HG03457 (cell line): ENCODE results near the gene NAB1.
"Not testable (repeated sequence)": the region's sequence is repeated elsewhere in the genome, so short reads cannot be mapped to it uniquely, and the experiment has no call there.

Source experiments
- ATAC-seq: cut with Tn5 transposase; IDR thresholded peaks from one replicate; pipeline ENCODE4 v1.9.1; 2021; ENCODE audit warnings: moderate number of reproducible peaks; ENCODE audit not compliant: unreplicated experiment

NAB1 gene

DNA sequence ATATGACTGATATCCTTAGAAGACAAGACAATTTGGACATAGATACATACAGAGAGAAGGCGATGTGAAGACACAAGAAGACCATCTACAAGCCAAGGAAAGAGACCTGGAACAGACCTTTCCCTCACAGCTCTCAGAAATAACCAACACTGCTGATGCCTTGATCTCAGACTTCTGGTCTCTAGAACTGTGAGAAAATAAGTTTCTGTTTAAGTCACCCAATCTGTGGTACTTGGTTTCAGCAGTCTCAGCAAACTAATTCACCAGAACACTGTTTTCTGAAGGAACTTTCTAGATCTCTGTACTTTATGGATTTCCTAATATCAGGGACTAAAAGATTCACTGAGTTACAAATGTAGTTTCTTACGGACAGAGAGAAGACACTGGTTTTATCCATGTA is 58.8 kb downstream of the NAB1 start:
- ATAC-seq, result no peak

DNA sequence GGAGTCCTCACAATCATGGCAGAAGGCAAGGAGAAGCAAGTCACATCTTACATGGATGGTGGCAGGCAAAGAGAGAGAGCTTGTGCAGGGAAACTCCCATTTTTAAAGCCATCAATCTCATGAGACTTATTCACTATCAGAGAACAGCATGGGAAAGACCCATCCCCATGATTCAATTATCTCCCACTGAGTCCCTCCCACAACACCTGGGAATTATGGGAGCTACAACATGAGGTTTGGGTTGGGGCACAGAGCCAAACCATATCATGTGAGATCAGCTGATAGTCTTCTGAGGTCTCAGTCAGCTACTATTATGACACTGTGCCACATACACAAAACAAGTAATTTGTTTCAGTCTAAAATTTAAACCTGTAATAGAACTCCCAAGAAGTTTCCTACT is 59.8 kb downstream of the NAB1 start:
- ATAC-seq, result not testable (repeated sequence)

DNA sequence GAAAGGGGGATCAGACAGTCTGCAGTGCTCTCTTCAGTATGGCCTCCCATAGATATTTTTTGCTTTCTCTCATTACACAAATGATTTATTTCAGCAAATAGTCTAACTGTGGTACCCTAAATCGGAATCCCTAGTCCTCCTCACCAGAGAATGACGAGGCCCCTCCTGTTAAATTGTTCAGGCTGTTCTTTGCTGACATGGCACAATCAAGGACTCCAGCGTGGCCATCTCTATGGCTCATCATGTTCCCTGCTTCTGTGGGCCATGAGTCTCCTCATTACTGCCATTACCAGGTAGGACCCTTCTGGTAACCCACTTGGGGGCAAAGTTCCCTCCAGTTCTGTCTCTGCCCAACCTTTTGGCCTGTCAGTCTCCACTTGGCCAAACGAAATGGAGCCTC is 62.2 kb downstream of the NAB1 start:
- no peak for ATAC-seq

DNA sequence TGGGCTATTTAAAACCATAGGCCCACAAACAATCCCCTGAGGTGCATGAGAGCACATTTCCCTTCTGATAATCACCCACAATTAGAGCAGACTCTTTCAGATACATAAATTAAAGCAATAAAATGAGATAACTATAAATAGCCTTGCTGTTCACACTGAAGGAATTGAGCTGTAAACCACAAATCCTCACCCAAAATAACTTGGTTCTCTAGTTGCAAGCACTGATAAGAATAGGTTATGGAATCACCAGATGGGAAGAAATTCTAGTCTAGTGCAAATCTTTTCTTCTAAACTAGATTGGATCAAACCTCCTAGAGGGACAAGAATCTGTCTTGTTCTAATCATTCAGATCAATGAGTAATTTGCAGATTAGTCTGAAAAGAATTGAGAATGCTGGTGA is 64.6 kb downstream of the NAB1 start:
- no peak for ATAC-seq

DNA sequence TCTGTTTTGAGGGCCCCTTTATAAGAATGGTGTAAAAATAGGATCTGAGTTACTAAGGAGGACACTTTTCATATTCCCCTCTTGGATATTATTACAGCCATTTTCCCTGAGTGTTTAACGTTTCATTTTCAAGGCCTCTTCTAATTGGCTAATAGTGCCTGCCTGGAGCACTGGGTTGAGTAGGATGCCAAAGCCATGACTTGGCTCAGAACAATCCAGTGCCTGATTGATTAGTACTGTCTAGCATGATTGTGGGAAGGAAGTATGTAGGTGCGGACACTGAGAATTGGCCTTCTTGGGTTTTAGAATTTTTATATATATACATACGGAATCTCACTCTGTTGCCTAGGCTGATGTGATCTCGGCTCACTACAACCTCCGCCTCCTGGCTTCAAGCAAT is 66.1 kb downstream of the NAB1 start:
- no peak for ATAC-seq

DNA sequence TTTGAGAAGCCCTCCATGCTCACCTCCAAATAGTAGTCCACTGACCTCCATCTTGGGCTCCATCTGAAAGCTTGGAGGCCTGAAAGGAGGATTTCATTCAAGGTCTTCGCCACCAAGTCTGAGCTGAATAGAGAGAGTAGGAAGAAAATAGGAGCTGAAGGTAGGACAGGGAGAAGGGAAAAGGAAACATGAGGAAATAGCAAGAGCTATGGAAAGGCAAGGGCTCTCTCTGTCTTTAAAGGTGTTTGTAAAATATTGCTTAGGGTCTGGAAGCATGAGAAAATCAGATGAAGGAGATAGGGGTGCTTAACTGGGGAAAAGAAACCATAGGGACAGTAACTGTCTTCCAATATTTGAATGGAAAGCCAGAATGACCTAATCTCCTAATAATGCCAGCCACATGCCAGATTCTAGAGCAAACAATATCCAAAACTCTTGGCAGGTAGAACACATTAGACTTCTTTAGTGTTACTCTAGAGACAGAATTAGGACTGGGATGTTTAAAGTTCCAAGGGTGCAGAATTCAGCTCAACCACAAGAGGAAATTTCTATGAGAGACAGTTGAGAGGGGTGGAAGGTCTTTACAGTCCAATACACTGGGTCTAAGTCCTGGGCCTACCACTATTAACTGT is 67.4 kb downstream of the NAB1 start:
- ATAC-seq, result no peak

DNA sequence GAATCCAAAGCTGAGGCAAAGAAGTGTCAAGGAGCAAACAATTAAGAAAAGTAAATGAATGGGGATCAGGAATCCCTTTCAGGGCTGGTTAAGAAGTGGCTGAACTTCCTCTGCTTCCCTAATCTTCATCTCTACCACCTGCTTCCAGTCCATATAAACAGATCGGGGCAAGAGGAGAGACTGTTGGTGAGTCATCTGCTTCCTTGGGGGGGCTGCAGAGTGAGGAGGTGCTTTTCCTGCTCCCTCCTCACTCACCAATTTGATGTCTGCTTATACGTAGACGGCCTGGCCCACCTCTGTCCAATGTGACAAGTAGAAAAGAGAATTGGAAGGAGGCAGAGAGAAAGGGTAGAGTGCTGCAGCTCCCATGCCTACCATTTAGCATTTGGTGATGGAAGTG is 68.4 kb downstream of the NAB1 start:
- ATAC-seq, result no peak

DNA sequence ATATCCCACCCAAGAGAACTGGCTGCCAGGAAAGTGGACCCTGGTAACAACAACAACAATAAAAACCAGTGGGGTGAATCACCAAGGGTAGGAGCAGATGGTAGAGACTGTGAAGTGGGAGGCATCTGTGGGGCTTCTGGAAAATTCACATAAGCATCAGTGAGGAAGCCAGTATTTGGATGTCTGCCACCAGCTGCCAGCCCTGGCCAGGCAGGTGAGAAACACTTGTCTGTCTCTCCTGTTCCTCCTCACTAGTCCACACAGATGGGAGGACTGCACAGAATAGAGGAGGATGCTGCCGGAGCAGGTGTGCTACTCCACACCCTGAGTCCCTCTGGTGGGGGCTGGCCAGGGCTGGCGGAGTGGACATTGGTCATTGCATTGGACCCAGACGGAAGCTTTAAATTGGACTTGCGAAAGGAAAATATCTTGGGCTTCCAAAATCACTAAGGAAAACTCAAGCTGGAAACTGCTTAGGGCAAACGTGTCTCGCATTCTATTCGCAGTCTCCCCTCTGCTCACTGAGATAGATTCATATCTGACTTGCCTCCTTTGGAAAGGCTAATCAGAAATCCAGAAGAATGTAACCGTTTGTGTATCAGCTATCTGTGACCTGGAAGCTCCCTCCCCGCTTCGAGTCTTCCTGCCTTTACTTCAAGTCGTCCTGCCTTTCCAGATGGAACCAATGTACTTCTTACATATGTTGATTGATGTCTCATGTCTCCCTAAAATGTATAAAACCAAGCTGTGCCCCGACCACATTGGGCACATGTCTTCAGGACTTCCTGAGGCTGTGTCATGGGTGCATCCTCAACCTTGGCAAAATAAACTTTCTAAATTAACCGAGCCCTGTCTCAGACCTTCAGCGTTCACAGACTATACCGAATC is 69.1 kb downstream of the NAB1 start:
- ATAC-seq, result no peak

DNA sequence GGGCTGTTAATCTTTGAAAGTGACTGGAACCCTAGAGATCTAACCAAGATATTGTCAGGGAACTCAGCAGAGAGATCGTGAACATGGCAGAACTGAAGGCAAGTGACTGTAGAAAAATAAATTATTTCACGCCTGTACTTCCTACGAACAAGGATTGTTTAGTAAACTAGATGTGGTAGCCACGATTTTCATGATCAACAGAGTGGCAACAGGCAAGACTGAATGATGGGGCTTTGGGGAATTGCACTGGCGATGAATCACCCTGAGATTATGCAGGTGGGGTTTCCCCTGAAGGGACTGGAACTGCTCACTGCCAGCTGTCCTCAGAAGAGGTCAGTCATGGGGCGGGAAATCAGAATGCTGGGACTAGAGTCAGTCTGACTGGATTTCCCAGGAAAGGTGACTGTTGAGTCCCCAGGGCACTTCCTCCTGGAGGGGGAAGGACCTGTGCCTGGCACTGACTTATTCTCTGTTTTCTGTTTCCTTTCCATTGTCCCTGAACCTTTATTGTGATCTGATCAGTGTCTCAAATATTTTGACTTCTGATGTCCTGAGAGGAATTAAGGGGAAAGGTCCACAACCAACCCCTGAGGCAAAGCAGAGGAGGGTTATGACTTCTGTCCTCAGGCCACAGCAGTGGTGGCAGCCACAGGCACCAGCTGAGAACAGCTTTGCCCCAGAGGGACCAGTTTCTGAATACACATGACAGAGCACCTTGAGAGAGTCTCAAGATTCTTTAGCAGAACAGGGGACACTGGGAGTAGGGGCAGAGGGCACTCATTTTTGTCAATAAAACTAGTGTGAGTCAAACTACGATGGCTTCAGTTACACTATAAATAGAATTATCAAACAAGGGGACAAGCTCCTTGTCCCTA is 70.0 kb downstream of the NAB1 start:
- peak; percentile 78 for ATAC-seq

DNA sequence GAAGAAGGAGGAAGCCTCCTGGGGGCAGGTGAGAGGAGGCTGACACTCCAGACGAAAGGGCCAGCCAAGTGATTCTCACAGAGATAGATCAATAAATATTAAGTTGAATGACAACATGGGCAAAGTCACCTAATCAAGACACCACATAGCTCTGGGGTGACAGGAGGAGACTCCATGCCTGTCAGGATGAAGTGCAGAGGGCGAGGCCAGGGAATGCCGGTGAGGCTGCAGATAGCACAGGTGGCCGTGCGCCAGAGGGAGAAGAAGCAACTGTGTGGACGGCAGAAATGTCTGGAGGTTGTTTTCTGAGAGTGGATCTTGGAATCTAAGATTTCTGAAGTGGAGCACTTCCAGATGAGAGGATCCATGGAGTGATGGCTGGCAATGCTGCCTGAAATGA is 71.4 kb downstream of the NAB1 start:
- ATAC-seq, result no peak

DNA sequence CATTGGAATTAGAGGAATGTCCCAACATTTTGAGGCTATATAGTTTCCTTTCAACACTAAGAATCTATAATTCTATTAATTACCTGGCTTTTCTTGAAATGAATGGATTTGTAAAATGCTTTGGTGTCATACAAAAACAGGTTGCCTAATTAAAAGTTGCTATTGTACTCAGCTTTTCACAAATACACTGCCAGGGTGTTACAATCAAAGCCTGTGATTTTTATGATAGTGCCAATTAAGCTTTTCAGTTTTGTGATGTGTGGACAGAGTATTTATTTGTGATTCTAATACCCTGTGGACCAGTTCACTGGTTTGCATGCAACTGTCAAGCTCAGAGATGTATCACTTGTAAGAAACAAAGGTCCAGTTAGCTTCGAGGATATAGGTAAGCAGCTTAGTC is 71.8 kb downstream of the NAB1 start:
- no peak for ATAC-seq

DNA sequence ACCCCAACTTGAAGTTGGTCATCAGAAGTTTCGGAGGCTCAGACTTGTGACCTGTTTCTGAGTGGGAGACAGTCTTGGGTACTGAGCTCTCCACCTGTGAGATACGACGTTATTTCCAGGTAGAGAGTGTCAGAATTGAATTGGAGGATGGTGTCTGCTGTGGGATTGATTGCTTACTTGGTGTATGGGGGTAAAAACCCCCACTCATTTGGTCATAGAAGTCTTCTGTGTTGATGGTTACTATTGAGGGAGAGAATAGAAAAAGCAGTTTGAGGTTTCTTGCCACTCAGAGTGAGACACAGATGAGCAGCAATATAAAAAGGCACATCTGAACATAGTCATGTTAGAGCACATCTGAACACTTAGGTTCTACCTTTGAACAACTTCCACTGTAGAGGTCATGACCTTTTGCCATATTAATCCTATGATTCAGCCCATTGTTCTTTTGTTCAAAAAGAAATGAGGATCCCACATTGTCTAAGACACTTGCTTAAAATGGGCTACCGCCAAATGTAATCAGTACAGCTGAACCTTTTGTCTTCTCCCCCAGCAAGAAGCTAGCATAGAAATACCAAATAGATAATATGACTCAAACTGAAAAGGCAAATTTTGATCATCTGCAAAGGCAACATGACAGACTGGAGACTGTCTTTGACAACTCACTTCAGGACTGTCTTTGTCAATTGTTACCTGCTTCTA is 73.3 kb downstream of the NAB1 start:
- peak; percentile 46 for ATAC-seq

DNA sequence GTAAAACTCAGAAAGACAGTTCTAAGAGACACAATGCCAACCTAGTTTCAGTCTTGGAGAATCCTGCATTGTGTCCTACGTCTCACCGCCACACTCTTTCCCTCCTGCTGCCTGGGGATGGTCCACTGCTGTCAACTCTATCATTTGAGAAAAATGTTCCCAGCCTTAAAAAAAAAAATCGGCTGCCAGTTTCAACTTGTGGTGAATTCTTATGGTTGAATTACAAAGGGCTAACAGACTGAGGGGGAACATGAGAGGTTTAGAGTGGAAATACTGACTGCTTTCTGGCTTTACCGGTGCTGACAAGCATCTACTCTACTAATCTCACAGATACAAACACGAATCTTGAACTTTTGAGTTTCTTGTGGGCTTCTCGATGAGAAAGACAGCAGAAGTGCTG is 74.0 kb downstream of the NAB1 start:
- no peak for ATAC-seq

DNA sequence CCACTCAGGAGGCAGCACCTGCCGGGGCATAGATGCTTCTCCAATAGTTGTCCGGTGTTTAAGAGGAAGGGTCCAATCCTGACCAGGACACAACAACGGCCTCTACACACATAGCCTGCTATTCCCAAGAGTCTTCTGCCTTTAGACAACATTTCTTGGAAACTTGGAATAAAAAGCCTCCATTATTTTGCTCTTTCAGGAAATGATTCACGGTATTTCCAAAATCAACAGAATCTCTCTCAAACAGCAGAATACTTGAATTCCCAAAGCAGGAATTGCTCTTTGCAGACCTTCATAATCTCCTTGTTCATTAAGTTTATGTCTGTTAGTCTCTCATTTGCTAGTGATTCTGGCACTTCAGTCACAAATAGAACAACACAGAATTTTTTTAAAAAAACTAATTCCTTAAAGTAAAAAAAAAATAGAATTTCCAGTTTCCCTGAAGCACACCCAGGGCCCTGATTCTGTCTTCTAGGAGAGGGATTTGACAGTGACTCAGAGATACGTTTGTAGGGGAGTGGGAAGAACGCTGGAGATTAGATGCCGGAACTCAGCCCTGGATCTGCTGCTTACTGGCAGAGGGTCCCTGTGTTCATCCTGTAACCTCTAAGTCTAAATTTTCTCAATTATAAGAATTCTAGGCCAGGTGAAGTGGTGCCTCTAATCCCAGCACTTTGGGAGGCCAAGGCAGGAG is 74.7 kb downstream of the NAB1 start:
- no peak for ATAC-seq

DNA sequence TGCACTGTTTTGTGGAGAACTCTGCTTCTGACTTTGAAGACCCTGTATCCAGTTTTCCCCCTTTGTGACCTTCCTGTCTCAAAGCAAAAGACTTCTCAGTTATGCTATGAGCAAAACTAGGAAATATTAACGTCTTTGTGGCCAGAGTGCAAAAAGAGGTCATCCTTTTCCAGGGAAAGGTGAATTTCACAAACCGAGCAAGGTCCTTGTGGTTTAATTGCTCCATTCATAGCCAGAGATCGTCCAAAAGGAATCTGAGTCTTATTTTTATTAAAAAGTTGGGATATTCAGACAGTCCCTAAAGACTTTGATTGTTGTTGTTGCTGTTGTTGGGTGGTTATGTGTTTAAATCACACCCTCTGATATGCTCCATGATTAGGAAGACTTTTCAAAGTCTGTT is 77.4 kb downstream of the NAB1 start:
- no peak for ATAC-seq

DNA sequence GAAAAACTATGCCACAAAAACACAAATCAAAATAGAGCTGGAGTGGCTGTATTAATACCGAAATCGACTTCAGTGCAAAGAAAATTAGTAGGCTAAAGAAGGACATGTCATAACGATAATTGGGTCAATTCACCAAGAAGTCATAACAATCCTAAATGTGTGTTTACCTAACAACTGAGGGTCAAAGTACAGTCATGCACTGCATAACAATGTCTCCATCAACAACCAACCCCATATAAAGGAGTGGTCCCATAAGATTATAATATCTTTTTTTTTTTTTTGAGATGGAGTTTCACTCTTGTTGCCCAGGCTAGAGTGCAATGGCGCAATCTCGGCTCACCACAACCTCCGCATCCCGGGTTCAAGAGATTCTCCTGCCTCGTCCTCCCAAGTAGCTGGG is 87.5 kb downstream of the NAB1 start:
- no peak for ATAC-seq

DNA sequence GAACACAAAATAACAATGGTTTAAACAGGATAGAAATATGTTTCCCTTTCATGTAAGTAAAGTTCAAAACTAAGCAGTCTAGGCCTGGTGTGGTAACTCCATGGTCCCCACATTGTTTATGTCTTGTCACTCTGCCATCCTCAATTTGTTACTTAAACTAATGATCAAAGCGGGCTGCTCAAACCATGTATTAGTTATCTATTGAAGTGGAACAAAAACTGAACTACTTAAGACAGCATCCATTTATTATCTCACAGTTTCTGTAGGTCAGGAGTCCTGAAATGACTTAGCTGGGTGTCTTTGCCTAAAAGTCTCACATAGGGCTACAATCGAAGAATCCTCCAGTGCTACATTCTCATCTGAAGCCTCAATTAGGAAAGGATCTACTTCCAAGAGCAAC is 91.6 kb downstream of the NAB1 start:
- ATAC-seq, result no peak
